A549 (cell line): ENCODE results near the gene IGF2R.

Experiments
- CHD2 ChIP-seq: fragments of 150-350 bp; IDR thresholded peaks from 2 replicates; pipeline ENCODE4 v1.6.1; 2014; ENCODE audit warnings: low read length; ENCODE audit not compliant: partially characterized antibody
- CTCF ChIP-seq: fragments of >200 bp; sonication (Bioruptor Twin); formaldehyde crosslinking; IDR thresholded peaks from 3 replicates; pipeline ENCODE4 v1.5.1; 2016
- FOXS1 ChIP-seq: fragments of 250-450 bp; sonication (Bioruptor Pico); IDR thresholded peaks from 2 replicates; pipeline ENCODE4 v1.5.0; 2020; ENCODE audit warnings: mild to moderate bottlenecking, moderate library complexity
- HMGXB4 ChIP-seq: fragments of 250-450 bp; sonication (Bioruptor Pico); IDR thresholded peaks from 2 replicates; pipeline ENCODE4 v1.5.0; 2021; ENCODE audit warnings: mild to moderate bottlenecking, moderate library complexity, borderline replicate concordance
- NR3C1 ChIP-seq: fragments of >200 bp; sonication (Bioruptor Twin); formaldehyde crosslinking; IDR thresholded peaks from 3 replicates; pipeline ENCODE4 v1.6.1; 2017
- POLR2A ChIP-seq: IDR thresholded peaks from 2 replicates; pipeline ENCODE4 v1.6.1; 2012; ENCODE audit warnings: mild to moderate bottlenecking, low read length
- REST ChIP-seq: fragments of 200-600 bp; sonication (generic); IDR thresholded peaks from 2 replicates; pipeline ENCODE4 v1.6.1; 2016; ENCODE audit warnings: antibody characterized with exemption, mild to moderate bottlenecking, moderate library complexity

- TF ChIP-seq CTCF (no peak), NR3C1 (no peak), POLR2A (no peak), CHD2 (no peak), REST (no peak), HMGXB4 (no peak), FOXS1 (CRISPR knock-in tag) (no peak)
Observed at GRCh38 chr6:159943968-159944598, 24.8 kb upstream of the IGF2R start.
